ENCODE results near the gene IQCK.

The IQCK gene

GRCh38 chr16:19841184-19841583 lies 123.1 kb downstream of the IQCK start:
- no peak for DNase-seq

- DNase-seq = no peak
Observed at GRCh38 chr16:19842426-19843157, 124.5 kb downstream of the IQCK start.

GRCh38 chr16:19843371-19843770 lies 125.3 kb downstream of the IQCK start:
- no peak for DNase-seq

GRCh38 chr16:19844945-19845641 lies 127.0 kb downstream of the IQCK start:
- no peak for DNase-seq

GRCh38 chr16:19846436-19846835 lies 128.4 kb downstream of the IQCK start:
- no peak for DNase-seq

- no peak for DNase-seq
Observed at GRCh38 chr16:19848756-19849155, 130.7 kb downstream of the IQCK start.

- DNase-seq = no peak
Observed at GRCh38 chr16:19850131-19850817, 132.2 kb downstream of the IQCK start.

- DNase-seq = no peak
Observed at GRCh38 chr16:19851476-19851875, 133.4 kb downstream of the IQCK start.

GRCh38 chr16:19853132-19853741 lies 135.2 kb downstream of the IQCK start:
- DNase-seq = no peak

- no peak for DNase-seq
Observed at GRCh38 chr16:19853742-19854542, 135.9 kb downstream of the IQCK start.

GRCh38 chr16:19854543-19854876 lies 136.4 kb downstream of the IQCK start:
- DNase-seq = no peak

- DNase-seq = no peak
Observed at GRCh38 chr16:19856120-19856519, 138.0 kb downstream of the IQCK start.

GRCh38 chr16:19857593-19858339 lies 139.7 kb downstream of the IQCK start:
- no peak for DNase-seq

GRCh38 chr16:19858340-19859018 lies 140.4 kb downstream of the IQCK start:
- DNase-seq = no peak

GRCh38 chr16:19859166-19859565 lies 141.1 kb downstream of the IQCK start:
- no peak for DNase-seq

GRCh38 chr16:19859603-19860002 lies 141.5 kb downstream of the IQCK start:
- DNase-seq = no peak

- DNase-seq = no peak
Observed at GRCh38 chr16:19860166-19861041, 142.3 kb downstream of the IQCK start.

GRCh38 chr16:19861133-19861532 lies 143.1 kb downstream of the IQCK start:
- no peak for DNase-seq

GRCh38 chr16:19861811-19862327 lies 143.8 kb downstream of the IQCK start:
- DNase-seq = no peak

GRCh38 chr16:19863990-19864389 lies 145.9 kb downstream of the IQCK start:
- no peak for DNase-seq

All from activated CD8-positive, alpha-beta memory T cell treated with anti-CD3 and anti-CD28 coated beads, Interleukin-2, amount 50 U/mL, for 48 hours (primary cell).